Hepatic stellate cell (primary cell): Measurements from ENCODE around the gene PMEPA1.

Source experiments
- DNase-seq: peaks from one replicate; pipeline ENCODE4 v3.0.0; 2011; ENCODE audit warnings: low spot score

PMEPA1 gene

GRCh38 chr20:57736738-57737347 is 27.0 kb upstream of the PMEPA1 start:
- no peak for DNase-seq

- DNase-seq = no peak
Observed at GRCh38 chr20:57735831-57736737, 26.3 kb upstream of the PMEPA1 start.

DNA sequence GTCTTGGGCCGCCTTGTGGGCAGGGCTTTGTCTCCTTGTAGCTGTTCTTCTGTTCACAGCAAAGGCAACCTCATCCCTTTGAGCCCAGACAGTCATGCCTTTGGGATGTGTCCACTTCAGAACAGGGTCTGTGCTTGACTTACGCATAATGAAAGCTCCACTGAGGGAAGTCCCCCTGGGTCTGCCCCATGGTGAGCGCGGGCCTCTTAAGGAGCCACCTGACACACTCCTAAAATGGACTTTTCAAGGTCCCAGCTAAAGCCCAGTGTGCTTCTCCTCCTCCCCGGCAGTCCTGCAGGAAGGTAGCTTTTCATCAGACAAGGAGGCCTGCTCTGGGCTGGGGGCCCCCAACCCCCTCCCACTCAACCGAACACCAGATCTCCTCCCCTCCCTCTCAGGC is 24.9 kb upstream of the PMEPA1 start:
- no peak for DNase-seq

DNA sequence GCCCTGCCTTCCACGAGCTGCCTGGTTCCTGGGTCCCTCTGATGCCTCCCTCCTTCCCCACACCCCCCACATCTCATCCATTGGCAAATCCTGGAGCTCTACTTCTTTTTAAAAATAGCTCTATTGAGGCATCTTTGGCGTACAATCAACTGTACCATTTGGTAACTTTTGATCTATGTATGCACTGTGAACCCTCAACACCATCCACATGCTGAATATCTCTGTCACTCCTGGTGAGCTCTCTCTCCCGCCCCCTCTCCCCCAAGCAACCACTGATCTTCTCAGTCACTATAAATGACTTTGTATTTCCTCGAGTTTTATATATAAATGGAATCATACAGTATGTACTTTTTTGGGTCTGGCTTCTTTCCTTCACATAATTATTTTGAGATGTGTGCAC is 22.4 kb upstream of the PMEPA1 start:
- no peak for DNase-seq

- no peak for DNase-seq
Observed at GRCh38 chr20:57728762-57729161, 18.9 kb upstream of the PMEPA1 start.

DNA sequence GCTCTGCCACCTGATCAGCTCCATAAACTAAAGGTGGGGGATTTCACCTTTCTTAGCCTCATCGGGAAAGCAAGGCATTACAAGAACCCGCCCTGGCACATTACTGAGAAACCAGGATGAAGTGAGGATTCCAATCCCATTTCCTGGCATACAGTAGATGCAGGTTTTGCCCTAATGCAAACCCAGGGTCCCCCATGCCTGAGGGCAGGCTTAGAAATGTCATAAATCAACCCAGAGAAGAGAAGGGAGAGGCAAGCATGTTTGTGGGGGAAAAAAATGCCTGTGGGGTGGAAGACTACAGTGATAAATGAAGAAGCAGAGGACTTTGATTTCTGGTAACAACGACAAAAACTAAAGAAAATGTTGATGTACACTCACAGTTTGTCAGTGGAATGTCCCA is 18.0 kb upstream of the PMEPA1 start:
- DNase-seq = no peak

DNA sequence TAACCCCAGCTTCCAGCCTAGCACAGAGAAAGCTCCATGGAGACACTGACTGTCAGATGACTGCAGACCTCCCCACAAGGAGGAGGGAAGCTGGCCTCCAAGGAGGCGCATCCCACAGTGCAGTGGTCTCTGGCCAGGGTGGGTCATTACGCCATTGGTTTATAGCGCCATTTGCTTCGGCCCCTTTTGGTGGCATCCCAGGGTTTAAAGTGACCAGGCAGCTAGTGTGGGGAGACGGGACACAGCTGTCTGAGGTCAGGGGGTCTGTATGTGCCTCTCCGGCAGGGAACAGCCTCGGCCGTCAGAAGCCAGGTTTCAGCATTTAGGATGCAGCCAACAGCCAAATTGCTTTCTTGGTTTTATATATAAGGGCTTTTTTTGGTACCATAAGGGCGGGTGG is 15.8 kb upstream of the PMEPA1 start:
- no peak for DNase-seq

GRCh38 chr20:57724610-57725405 is 15.0 kb upstream of the PMEPA1 start:
- DNase-seq = no peak

GRCh38 chr20:57723816-57724215 is 14.0 kb upstream of the PMEPA1 start:
- no peak for DNase-seq

GRCh38 chr20:57719951-57720350 is 10.1 kb upstream of the PMEPA1 start:
- DNase-seq = no peak

GRCh38 chr20:57718490-57719009 is 8.7 kb upstream of the PMEPA1 start:
- DNase-seq = peak; percentile 93

- no peak for DNase-seq
Observed at GRCh38 chr20:57717797-57718196, 8.0 kb upstream of the PMEPA1 start.

- DNase-seq = no peak
Observed at GRCh38 chr20:57716901-57717300, 7.1 kb upstream of the PMEPA1 start.

DNA sequence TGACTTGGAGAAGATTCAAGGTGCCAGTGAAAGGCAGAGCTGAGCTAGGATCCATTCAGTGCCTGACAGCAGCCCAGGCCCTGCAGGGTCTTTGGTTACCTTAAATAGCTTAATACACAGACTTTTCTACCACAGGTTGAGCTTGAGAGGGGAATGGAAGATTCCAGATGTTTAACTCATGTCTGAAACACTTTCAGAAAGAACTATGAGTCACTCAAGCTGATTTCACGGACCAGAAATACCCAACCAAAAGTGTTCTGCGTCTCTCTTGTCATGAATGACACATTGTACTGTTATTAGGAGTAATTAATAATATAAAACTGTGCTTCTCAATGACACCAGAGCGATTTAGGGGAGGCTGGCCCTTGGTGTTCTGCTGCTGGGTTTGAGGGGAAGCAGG is 6.4 kb upstream of the PMEPA1 start:
- no peak for DNase-seq

DNA sequence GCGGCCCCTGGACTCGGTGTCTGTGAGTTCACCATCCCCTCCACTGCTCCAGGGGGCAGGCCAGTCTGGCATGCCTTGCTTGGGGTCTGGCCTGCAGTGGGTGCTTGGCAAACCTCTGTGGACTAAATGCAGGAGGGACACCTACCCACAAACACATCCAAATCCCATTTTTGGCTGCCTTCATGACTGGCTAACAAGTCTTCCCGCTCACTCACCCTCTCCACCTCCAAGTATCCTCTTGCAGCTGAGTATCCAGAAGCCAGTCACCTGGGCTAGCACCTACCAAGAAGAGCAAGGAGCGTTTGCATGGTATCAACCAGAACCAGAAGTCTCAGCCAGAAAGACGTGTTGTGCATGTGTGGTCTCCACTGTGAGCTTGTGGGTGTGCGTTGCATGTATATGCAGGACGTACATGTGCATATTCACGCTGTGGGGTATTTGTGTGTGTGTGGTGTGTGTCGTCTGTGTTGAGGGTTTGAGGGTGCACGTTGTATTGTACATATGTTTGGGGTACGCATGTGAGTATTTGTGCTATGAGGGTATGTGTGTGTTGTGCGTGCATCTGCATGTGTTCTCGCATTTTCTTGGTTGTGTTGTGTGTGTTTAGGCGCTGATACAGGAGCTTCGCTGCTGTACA is 5.6 kb upstream of the PMEPA1 start:
- DNase-seq = no peak

DNA sequence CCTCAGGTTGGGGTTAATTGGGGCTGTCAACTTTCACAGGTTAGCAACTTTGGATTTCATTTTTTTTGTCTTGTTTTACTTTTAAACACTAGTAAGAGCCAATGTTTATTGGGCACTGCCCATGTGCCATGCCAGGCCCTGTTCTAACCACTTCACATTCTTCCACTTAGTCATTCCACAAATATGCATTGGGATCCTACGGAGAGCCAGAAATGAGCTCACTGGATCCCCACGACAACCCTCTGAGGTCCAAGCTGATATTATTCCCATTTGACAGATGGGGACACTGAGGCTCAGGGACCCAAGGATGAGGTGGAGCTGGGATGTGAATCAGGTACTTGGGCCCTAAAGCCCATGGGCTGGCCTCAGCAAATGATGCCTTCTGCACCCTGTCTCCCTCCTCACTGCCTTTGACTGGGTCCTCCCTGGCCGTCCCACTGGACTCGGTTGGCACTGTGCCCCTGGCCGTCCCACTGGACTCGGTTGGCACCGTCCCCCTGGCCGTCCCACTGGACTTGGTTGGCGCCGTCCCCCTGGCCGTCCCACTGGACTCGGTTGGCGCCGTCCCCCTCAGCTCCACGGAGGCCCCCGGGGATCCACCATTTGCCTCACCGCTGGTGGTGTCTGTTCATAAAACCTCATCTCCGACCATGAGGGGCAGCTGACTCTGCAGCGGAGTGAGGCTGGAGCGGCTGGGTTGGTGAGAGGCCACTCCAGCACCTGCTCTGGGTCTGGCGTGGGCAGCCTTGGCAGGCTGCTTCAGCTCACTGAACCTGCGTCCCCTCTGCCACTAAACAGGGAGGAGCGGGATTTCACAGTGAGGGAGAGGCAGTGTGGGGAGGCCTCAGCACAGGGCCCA is 4.8 kb upstream of the PMEPA1 start:
- DNase-seq = no peak

GRCh38 chr20:57713951-57714350 is 4.1 kb upstream of the PMEPA1 start:
- no peak for DNase-seq

GRCh38 chr20:57713505-57713903 is 3.7 kb upstream of the PMEPA1 start:
- no peak for DNase-seq

DNA sequence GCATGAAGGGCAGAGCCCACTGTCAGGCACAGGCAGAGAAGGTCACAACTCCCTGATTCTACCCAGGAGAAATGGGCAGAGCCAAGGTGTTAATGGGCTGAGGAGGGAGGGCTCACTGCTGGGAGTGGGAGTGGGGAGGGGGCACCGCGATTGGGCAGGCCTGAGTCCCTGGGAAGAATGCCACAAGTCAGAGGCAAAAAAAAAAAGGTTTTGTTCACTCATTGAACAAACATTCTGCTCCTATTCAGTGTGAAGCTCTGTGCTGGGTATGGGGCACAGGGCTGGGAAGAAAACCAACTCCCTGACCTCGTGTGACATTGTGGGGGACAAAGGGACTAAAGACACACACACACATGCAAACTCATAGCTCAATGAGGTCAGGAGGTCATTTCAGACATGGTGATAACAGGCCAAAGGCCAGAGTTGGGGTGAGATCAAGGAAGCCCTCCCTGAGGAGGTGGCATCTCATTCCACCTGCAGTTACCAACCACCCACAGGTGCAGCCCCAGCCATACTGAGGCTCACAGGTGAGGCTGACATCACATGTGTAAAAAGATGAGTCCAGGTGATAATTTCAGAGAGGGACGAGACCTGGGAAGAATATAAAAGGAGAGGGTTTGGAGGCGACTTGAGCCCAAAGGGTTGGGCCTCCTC is 3.2 kb upstream of the PMEPA1 start:
- DNase-seq = no peak

- DNase-seq = no peak
Observed at GRCh38 chr20:57712341-57712740, 2.5 kb upstream of the PMEPA1 start.

GRCh38 chr20:57711826-57712225 is 2.0 kb upstream of the PMEPA1 start:
- no peak for DNase-seq
